DOHH2 (cell line): Measurements from ENCODE around the gene LCA5L.

ENCODE experiments used
- H3F3A ChIP-seq: fragments of 200-600 bp; sonication (generic), shearing (Covaris generic); 2 replicates; pipeline ENCODE4 v1.6.0; 2016; ENCODE audit warnings: antibody characterized with exemption, mild to moderate bottlenecking; ENCODE audit not compliant: control insufficient read depth, insufficient read depth
- H3K27ac ChIP-seq: fragments of 200-600 bp; sonication (generic); 2 replicates; pipeline ENCODE4 v1.5.1; 2014; ENCODE audit warnings: low read depth, mild to moderate bottlenecking, low read length, moderate library complexity
- H3K27me3 ChIP-seq: fragments of 200-600 bp; sonication (generic); 2 replicates; pipeline ENCODE4 v1.6.1; 2014; ENCODE audit warnings: mild to moderate bottlenecking, low read length, mixed read lengths; ENCODE audit not compliant: control insufficient read depth
- H3K36me3 ChIP-seq: fragments of 200-600 bp; sonication (generic); 2 replicates; pipeline ENCODE4 v1.6.1; 2014; ENCODE audit warnings: mild to moderate bottlenecking, low read length, moderate library complexity, mixed read lengths; ENCODE audit not compliant: control insufficient read depth
- H3K4me1 ChIP-seq: fragments of 200-600 bp; sonication (generic); 2 replicates; pipeline ENCODE4 v1.6.1; 2014; ENCODE audit warnings: mild to moderate bottlenecking, low read length, mixed read lengths; ENCODE audit not compliant: control insufficient read depth
- H3K4me2 ChIP-seq: fragments of 200-600 bp; sonication (generic); 2 replicates; pipeline ENCODE4 v1.6.0; 2014; ENCODE audit warnings: mild to moderate bottlenecking, low read length, moderate library complexity
- H3K4me3 ChIP-seq: fragments of 200-600 bp; sonication (generic); 2 replicates; pipeline ENCODE4 v1.5.1; 2014; ENCODE audit warnings: mild to moderate bottlenecking, low read length, mixed read lengths
- H3K79me2 ChIP-seq: fragments of 200-600 bp; sonication (generic); 2 replicates; pipeline ENCODE4 v1.6.1; 2014; ENCODE audit warnings: mild to moderate bottlenecking, low read length, mixed read lengths; ENCODE audit not compliant: control insufficient read depth
- H3K9me2 ChIP-seq: fragments of 200-600 bp; sonication (generic); replicated peaks from 2 replicates; pipeline ENCODE4 v1.6.1; 2014; ENCODE audit warnings: mild to moderate bottlenecking, low read length, mixed read lengths; ENCODE audit not compliant: control insufficient read depth
- H3K9me3 ChIP-seq: fragments of 200-600 bp; sonication (generic); 2 replicates; pipeline ENCODE4 v1.6.1; 2014; ENCODE audit warnings: antibody characterized with exemption, low read length, mixed read lengths; ENCODE audit not compliant: control insufficient read depth, insufficient read depth
- H4K20me1 ChIP-seq: fragments of 200-600 bp; sonication (generic); 2 replicates; pipeline ENCODE4 v1.6.0; 2014; ENCODE audit warnings: low read depth, mild to moderate bottlenecking, antibody characterized with exemption, low read length, moderate library complexity; ENCODE audit not compliant: control insufficient read depth, insufficient read depth
- EZH2phosphoT487 ChIP-seq: fragments of 200-600 bp; sonication (generic); IDR thresholded peaks from 2 replicates; pipeline ENCODE4 v1.6.1; 2017; ENCODE audit warnings: borderline replicate concordance, mild to moderate bottlenecking, antibody characterized with exemption, low read length, moderate library complexity, mixed read lengths
- TF ChIP-seq, protein P1 (sequence below): fragments of 200-600 bp; sonication (generic); IDR thresholded peaks from one replicate; pipeline ENCODE4 v1.5.1; 2014; ENCODE audit warnings: antibody characterized with exemption, mild to moderate bottlenecking, low read depth, low read length; ENCODE audit not compliant: poor library complexity, severe bottlenecking

Gene LCA5L

DNA sequence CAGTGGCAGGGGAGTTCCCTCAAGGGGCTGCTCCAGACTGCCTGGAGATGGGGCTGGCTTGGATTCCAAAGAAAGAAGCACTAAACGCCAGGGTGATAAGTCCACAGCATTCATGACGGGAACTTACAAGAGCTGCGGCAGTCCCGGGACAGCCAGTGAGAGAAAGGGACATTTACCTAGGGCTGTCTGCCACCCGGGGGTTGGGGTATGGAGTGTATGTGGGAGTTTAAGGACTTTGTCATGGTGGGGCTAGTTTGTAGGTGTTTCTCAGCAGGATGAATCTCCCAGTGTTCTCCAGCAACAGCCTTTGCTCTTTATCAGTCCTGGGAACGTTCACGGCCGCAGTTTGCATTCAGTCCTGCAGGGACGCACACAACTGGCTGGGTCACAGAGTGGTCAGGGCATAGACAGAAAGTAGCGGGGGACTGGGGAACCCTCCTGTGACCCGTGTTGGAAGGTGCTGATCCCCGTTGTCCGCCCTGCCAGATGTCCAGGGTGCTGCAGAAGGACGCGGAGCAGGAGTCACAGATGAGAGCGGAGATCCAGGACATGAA, 55.3 kb downstream of the LCA5L start:
- H3K79me2 ChIP-seq: peaks cover 57% of the 10 kb centered on the region
- no peak overlapping the region for H3K4me2 ChIP-seq

GRCh38 chr21:39388811-39389155, 56.8 kb downstream of the LCA5L start:
- TF ChIP-seq, protein P1, sequence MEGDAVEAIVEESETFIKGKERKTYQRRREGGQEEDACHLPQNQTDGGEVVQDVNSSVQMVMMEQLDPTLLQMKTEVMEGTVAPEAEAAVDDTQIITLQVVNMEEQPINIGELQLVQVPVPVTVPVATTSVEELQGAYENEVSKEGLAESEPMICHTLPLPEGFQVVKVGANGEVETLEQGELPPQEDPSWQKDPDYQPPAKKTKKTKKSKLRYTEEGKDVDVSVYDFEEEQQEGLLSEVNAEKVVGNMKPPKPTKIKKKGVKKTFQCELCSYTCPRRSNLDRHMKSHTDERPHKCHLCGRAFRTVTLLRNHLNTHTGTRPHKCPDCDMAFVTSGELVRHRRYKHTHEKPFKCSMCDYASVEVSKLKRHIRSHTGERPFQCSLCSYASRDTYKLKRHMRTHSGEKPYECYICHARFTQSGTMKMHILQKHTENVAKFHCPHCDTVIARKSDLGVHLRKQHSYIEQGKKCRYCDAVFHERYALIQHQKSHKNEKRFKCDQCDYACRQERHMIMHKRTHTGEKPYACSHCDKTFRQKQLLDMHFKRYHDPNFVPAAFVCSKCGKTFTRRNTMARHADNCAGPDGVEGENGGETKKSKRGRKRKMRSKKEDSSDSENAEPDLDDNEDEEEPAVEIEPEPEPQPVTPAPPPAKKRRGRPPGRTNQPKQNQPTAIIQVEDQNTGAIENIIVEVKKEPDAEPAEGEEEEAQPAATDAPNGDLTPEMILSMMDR: peak; percentile 34
- TF ChIP-seq EZH2phosphoT487: no peak
- Histone ChIP-seq H3K4me1 (peaks cover 30% of the 10 kb centered on the region), H3F3A (peaks cover 11% of the 10 kb centered on the region), H3K36me3 (peaks cover 48% of the 10 kb centered on the region), H3K4me2 (peak overlapping the region; percentile 98), H3K27me3 (no peaks in the 10 kb centered on the region), H3K4me3 (peak overlapping the region; percentile 81), H3K9me2 (no peaks in the 10 kb centered on the region), H3K27ac (no peak overlapping the region), H4K20me1 (no peaks in the 10 kb centered on the region), H3K9me3 (no peaks in the 10 kb centered on the region), H3K79me2 (peaks cover 64% of the 10 kb centered on the region)

More for the DNA sequence above, 55.3 kb downstream of the LCA5L start:
- Histone ChIP-seq H3F3A (peaks cover 11% of the 10 kb centered on the region), H3K4me3 (no peak overlapping the region), H3K9me2 (no peaks in the 10 kb centered on the region), H3K9me3 (no peaks in the 10 kb centered on the region), H3K27ac (no peak overlapping the region), H4K20me1 (no peaks in the 10 kb centered on the region), H3K27me3 (no peaks in the 10 kb centered on the region), H3K4me1 (peaks cover 26% of the 10 kb centered on the region), H3K36me3 (peaks cover 55% of the 10 kb centered on the region)
- TF ChIP-seq EZH2phosphoT487: no peak
- TF ChIP-seq, protein P1: no peak

DNA sequence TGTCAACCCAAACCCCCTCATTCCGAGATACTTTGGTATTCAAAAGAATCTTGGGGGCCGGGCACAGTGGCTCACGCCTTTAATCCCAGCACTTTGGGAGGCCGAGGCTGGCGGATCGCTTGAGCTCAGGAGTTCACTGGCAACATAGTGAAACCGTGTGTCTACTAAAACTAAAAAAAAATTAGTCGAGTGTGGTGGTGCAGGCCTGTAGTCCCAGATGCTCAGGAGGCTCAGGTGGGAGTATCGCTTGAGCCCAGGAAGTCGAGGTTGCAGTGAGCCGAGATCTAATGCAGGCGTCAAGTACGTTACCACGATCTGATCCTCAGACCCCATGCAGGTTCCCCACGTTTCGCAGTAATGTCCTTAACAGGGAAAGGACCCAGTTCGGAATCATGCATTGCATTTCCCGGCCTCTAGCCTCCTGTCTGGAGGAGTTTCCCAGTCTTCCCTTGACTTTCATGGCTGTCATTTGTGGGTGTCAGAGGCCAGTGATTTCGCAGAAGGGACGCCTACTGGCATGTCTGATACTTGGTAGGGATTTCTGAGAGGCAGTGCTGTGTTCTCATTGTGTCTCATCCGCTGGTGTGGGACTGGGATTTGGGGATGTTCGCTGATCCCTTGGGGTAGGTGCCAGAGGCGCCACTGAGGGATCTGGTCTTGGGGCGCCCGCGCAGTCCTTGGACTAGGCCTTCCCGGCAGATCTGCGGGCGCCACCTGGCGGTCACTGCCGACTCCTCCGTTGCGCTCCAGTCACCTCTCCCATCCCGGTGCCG, 57.4 kb downstream of the LCA5L start:
- peak overlapping the region; percentile 81 for H3K4me3 ChIP-seq
- no peaks in the 10 kb centered on the region for H3K27me3 ChIP-seq
- H3F3A ChIP-seq: peaks cover 11% of the 10 kb centered on the region
- peaks cover 44% of the 10 kb centered on the region for H3K36me3 ChIP-seq
- no peak for TF ChIP-seq EZH2phosphoT487
- TF ChIP-seq, protein P1: peak; percentile 93
- H4K20me1 ChIP-seq: no peaks in the 10 kb centered on the region
- H3K9me2 ChIP-seq: no peaks in the 10 kb centered on the region
- H3K9me3 ChIP-seq: no peaks in the 10 kb centered on the region
- H3K4me2 ChIP-seq: peak overlapping the region; percentile 98
- peaks cover 64% of the 10 kb centered on the region for H3K79me2 ChIP-seq
- H3K27ac ChIP-seq: peak overlapping the region; percentile 82
- peaks cover 30% of the 10 kb centered on the region for H3K4me1 ChIP-seq
